HepG2 (cell line): ENCODE measurements around the gene HS3ST2. TPM values are rescaled to one million over a fixed set of nuclear protein-coding genes. Genes with fewer than 3 reads are reported as not detected.

Experiments
- ATAC-seq: fragments of 200-7000 bp; cut with Tn5 transposase; 3 replicates; pipeline ENCODE4 v1.9.1; 2020; ENCODE audit warnings: mild to moderate bottlenecking, moderate library complexity
- BruUV-seq: library from RNA; stranded (reverse); fragments of 400-500 nt; replicated peaks from 2 replicates; lab custom pipeline; 2021; lab: Mats Ljungman, UMichigan
- CTCF ChIA-PET: fragments of 300-600 bp; formaldehyde crosslinking; extraction: SDS; loops from one replicate; lab custom pipeline; 2021; ENCODE audit warnings: low total read pairs, inconsistent platforms, low intra/inter-chr PET ratio; lab: Yijun Ruan, JAX
- POLR2A ChIA-PET: fragments of 350-600 bp; sonication (Branson Sonifier 250); formaldehyde crosslinking; loops from one replicate; lab custom pipeline; 2020; ENCODE audit warnings: antibody characterized with exemption, inconsistent platforms; lab: Yijun Ruan, JAX
- DNase-seq: peaks from one replicate; pipeline ENCODE4 v3.0.0-alpha.2; 2015; ENCODE audit warnings: low spot score
- FAIRE-seq: peaks from 3 replicates; lab custom pipeline; 2011; peaks lifted over from hg19 to GRCh38; lab: Jason Lieb, UNC
- H2AFZ ChIP-seq: one replicate; pipeline ENCODE4 v1.6.1; 2011; ENCODE audit warnings: low read length, inconsistent platforms
- H3K27ac ChIP-seq: fragments of 300-600 bp; 3 replicates; pipeline ENCODE4 v1.8.0; 2011; ENCODE audit warnings: mixed run types, mild to moderate bottlenecking, mixed read lengths, low read length, inconsistent platforms; ENCODE audit not compliant: insufficient read depth; ENCODE audit errors: extremely low read length
- H3K27me3 ChIP-seq, 2 experiments: fragments of 200-600 bp in 1 of 2; 2 replicates in 1 of 2; 3 replicates in 1 of 2; pipeline versions ENCODE4 v1.6.0 to v1.8.0; 2011; ENCODE audit warnings: low read length in 2 of 2, mild to moderate bottlenecking in 2 of 2, moderate library complexity in 2 of 2, inconsistent platforms in 1 of 2; ENCODE audit not compliant: insufficient read depth in 2 of 2, control insufficient read depth in 1 of 2
- H3K36me3 ChIP-seq, 2 experiments: fragments of 200-600 bp in 1 of 2; replicated peaks in 1 of 2; 2 replicates in 1 of 2; 3 replicates in 1 of 2; pipeline versions ENCODE4 v1.5.1 to v1.8.0; 2011; ENCODE audit warnings: low read length in 2 of 2, inconsistent platforms in 1 of 2; ENCODE audit not compliant: insufficient read depth in 2 of 2, control insufficient read depth in 1 of 2
- H3K4me1 ChIP-seq: 2 replicates; pipeline ENCODE4 v1.5.1; 2012; ENCODE audit warnings: low read length, inconsistent platforms; ENCODE audit not compliant: insufficient read depth
- H3K4me2 ChIP-seq: 2 replicates; pipeline ENCODE4 v1.6.0; 2011; ENCODE audit warnings: low read depth, low read length, inconsistent platforms
- H3K4me3 ChIP-seq, 3 experiments: fragments of 200-600 bp in 1 of 3; sonication (generic), shearing (Covaris generic) in 1 of 3; replicated peaks in 1 of 3; 2 replicates each; pipeline ENCODE4 v1.5.1; 2011 to 2016; ENCODE audit warnings: low read length in 3 of 3, inconsistent platforms in 2 of 3, low read depth in 2 of 3, mild to moderate bottlenecking in 2 of 3, control low read depth in 1 of 3, mixed read lengths in 1 of 3; ENCODE audit not compliant: insufficient read depth in 1 of 3
- H3K79me2 ChIP-seq: one replicate; pipeline ENCODE4 v1.6.1; 2011; ENCODE audit warnings: low read length, inconsistent platforms; ENCODE audit not compliant: insufficient read depth
- H3K9ac ChIP-seq: 2 replicates; pipeline ENCODE4 v1.6.0; 2011; ENCODE audit warnings: mild to moderate bottlenecking, low read depth, low read length, inconsistent platforms; ENCODE audit not compliant: insufficient read depth
- H3K9me3 ChIP-seq: 2 replicates; pipeline ENCODE4 v1.5.1; 2012; ENCODE audit warnings: mild to moderate bottlenecking, low read length
- H4K20me1 ChIP-seq: 2 replicates; pipeline ENCODE4 v1.6.0; 2011; ENCODE audit warnings: inconsistent platforms, mild to moderate bottlenecking, low read length, moderate library complexity; ENCODE audit not compliant: insufficient read depth
- ATM ChIP-seq: fragments of 450-650 bp; IDR thresholded peaks from 2 replicates; pipeline ENCODE4 v1.7.1; 2017; ENCODE audit warnings: mild to moderate bottlenecking, borderline replicate concordance
- GATA4 ChIP-seq: sonication (generic); IDR thresholded peaks from 2 replicates; pipeline ENCODE4 v1.6.1; 2016; ENCODE audit warnings: antibody characterized with exemption, low read depth, borderline replicate concordance
- HOXA9 ChIP-seq: sonication (generic); formaldehyde crosslinking; IDR thresholded peaks from 2 replicates; pipeline ENCODE4 v1.8.1; 2022; ENCODE audit warnings: missing genetic modification reagents, mild to moderate bottlenecking, moderate library complexity, borderline replicate concordance
- NR3C1 ChIP-seq: sonication (generic); formaldehyde crosslinking; IDR thresholded peaks from 2 replicates; pipeline ENCODE4 v1.4.0; 2020; ENCODE audit warnings: missing genetic modification reagents
- PITX1 ChIP-seq: sonication (generic); formaldehyde crosslinking; IDR thresholded peaks from 2 replicates; pipeline ENCODE4 v1.5.1; 2020; ENCODE audit warnings: mild to moderate bottlenecking, missing genetic modification reagents
- PRPF4 ChIP-seq: fragments of 200-400 bp; formaldehyde crosslinking; IDR thresholded peaks from 2 replicates; pipeline ENCODE4 v1.6.1; 2016; ENCODE audit warnings: low read length, low read depth; ENCODE audit not compliant: poor library complexity, severe bottlenecking
- SP1 ChIP-seq, 2 experiments: fragments of 450-650 bp in 1 of 2; sonication (generic) in 1 of 2; formaldehyde crosslinking in 1 of 2; IDR thresholded peaks; 2 replicates each; pipeline versions ENCODE4 v1.4.0 to v1.6.1; 2016 to 2020; ENCODE audit warnings: missing genetic modification reagents in 1 of 2
- ZC3H13 ChIP-seq: sonication (generic); formaldehyde crosslinking; IDR thresholded peaks from 2 replicates; pipeline ENCODE4 v1.8.1; 2023; ENCODE audit warnings: mild to moderate bottlenecking, missing genetic modification reagents, moderate library complexity
- ZFY ChIP-seq: sonication (generic); formaldehyde crosslinking; IDR thresholded peaks from 2 replicates; pipeline ENCODE4 v1.4.0; 2020; ENCODE audit warnings: missing genetic modification reagents
- ZNF329 ChIP-seq: sonication (generic); formaldehyde crosslinking; IDR thresholded peaks from 2 replicates; pipeline ENCODE4 v1.9.0; 2021; ENCODE audit warnings: low read depth, mild to moderate bottlenecking, missing genetic modification reagents
- ZNF564 ChIP-seq: sonication (generic); formaldehyde crosslinking; IDR thresholded peaks from 2 replicates; pipeline ENCODE4 v1.8.1; 2023; ENCODE audit warnings: mild to moderate bottlenecking, missing genetic modification reagents
- ZNF597 ChIP-seq: sonication (generic); formaldehyde crosslinking; IDR thresholded peaks from 2 replicates; pipeline ENCODE4 v1.5.0; 2020; ENCODE audit warnings: missing genetic modification reagents
- ZNF614 ChIP-seq: IDR thresholded peaks from 2 replicates; pipeline ENCODE4 v1.6.1; 2018; ENCODE audit warnings: missing biosample characterization, missing genetic modification reagents, inconsistent platforms, borderline replicate concordance
- ZSCAN29 ChIP-seq: sonication (generic); formaldehyde crosslinking; conservative IDR thresholded peaks from 2 replicates; pipeline ENCODE4 v1.4.0; 2020; ENCODE audit warnings: mild to moderate bottlenecking, missing genetic modification reagents
- WGBS: methylation state at CpG from one replicate; pipeline ENCODE4 v1.1.6; 2017; ENCODE audit warnings: low lambda C conversion rate; 5-methylcytosine and 5-hydroxymethylcytosine counted together
- in situ Hi-C: cut with HindIII; loops from 2 replicates; pipeline ENCODE4 v1.10.0; 2017; ENCODE audit warnings: low pct_unique_long_range_greater_than_20kb; ENCODE audit not compliant: extremely low pct_ligation_motif_present
- intact Hi-C: fragments of 100-400 bp; cut with micrococcal nuclease; formaldehyde crosslinking; loops from one replicate; pipeline ENCODE4 v1.10.0; 2022; ENCODE audit not compliant: unreplicated experiment
- polyA plus RNA-seq, 8 experiments: library from polyadenylated mRNA; depleted of rRNA in 3 of 8; stranded (reverse) in 7 of 8; unstranded in 1 of 8; fragments of >200 nt; fragmentation: Illumina TruSeq in 4 of 8; extraction: Trizol in 4 of 8; gene quantifications; 2 replicates each; pipeline versions ENCODE4 v1.2.1 to v1.2.3, GENCODE V29; 2011 to 2016; ENCODE audit warnings: low read depth in 4 of 8, missing spikeins in 1 of 8, mixed read lengths in 1 of 8; ENCODE audit not compliant: insufficient read depth in 1 of 8
- total RNA-seq, 5 experiments: library from RNA; depleted of rRNA; stranded (reverse); fragments of >200 nt; fragmentation: Illumina TruSeq; extraction: Trizol; gene quantifications; 2 replicates each; pipeline ENCODE4 v1.2.3, GENCODE V29; 2016; ENCODE audit warnings: low read depth in 1 of 5

The HS3ST2 gene
- total and polyA plus RNA-seq, 2 of the 13 experiments (the other 11 are each of a cell fraction or from before 2014, with no cell fraction given) = not detected

GRCh38 chr16:22806811-22807210, 7.2 kb upstream of the HS3ST2 start:
- no peak overlapping the region for H3K4me2 ChIP-seq
- in situ Hi-C loops (no loop called here), intact Hi-C loops (no loop called here)
- TF ChIP-seq ZSCAN29 (CRISPR knock-in tag) = no peak
- no peak for TF ChIP-seq ZC3H13 (CRISPR knock-in tag)
- TF ChIP-seq PITX1 = no peak
- TF ChIP-seq NR3C1 = no peak
- no peak for TF ChIP-seq PRPF4
- no peak for TF ChIP-seq ZNF329 (CRISPR knock-in tag)
- TF ChIP-seq ZNF564 (CRISPR knock-in tag) = no peak
- no peak for TF ChIP-seq GATA4
- no peak for TF ChIP-seq ZNF597 (CRISPR knock-in tag)
- TF ChIP-seq ZFY (CRISPR knock-in tag) = no peak
- no peak for TF ChIP-seq SP1 (IDR thresholded peaks at IDR 0.05)
- no peak for TF ChIP-seq SP1 (CRISPR knock-in tag; IDR thresholded peaks at IDR 0.05)
- no peak for TF ChIP-seq ZNF614 (CRISPR knock-in tag)
- no peak for TF ChIP-seq HOXA9 (CRISPR knock-in tag)
- no peak for TF ChIP-seq ATM
- H3K4me1 ChIP-seq = no peaks in the 10 kb centered on the region
- no peaks in the 10 kb centered on the region for H3K27me3 ChIP-seq
- no peak for DNase-seq
- 5% methylated on average over 8 of the region's 8 CpGs for WGBS
- H4K20me1 ChIP-seq = no peaks in the 10 kb centered on the region
- H3K36me3 ChIP-seq = no peaks in the 10 kb centered on the region
- no peak overlapping the region for H3K9ac ChIP-seq
- ChIA-PET CTCF (no interaction called here), POLR2A (no interaction called here)
- H3K79me2 ChIP-seq = no peaks in the 10 kb centered on the region
- H2AFZ ChIP-seq = no peak overlapping the region
- no peak for ATAC-seq
- no peaks in the 10 kb centered on the region for H3K9me3 ChIP-seq
- no peak overlapping the region for H3K27ac ChIP-seq
- H3K4me3 ChIP-seq = no peak overlapping the region
- no peak for FAIRE-seq
- no TSS peak for BruUV-seq
